ENCODE results near the gene MASP1.

DNA sequence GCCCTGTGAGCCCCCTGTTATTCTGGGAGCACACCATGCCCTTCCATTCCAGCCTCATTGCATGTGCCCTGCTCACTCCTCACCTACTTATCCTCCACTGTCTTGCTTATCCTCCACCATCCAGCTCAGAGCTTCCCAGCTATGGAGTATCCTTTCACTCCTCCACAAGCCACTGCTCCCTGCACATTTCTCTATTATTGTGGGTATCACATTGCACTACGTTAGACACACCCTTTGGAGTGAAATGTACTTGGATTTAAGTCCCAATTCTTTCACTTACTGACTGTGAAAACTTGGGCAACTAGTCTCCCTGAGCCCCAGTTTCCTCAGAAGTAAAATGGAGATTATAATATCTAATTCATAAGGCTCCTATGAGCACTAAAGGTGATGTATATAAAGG, 4.3 kb downstream of the MASP1 start:
- TF ChIP-seq, protein P1, sequence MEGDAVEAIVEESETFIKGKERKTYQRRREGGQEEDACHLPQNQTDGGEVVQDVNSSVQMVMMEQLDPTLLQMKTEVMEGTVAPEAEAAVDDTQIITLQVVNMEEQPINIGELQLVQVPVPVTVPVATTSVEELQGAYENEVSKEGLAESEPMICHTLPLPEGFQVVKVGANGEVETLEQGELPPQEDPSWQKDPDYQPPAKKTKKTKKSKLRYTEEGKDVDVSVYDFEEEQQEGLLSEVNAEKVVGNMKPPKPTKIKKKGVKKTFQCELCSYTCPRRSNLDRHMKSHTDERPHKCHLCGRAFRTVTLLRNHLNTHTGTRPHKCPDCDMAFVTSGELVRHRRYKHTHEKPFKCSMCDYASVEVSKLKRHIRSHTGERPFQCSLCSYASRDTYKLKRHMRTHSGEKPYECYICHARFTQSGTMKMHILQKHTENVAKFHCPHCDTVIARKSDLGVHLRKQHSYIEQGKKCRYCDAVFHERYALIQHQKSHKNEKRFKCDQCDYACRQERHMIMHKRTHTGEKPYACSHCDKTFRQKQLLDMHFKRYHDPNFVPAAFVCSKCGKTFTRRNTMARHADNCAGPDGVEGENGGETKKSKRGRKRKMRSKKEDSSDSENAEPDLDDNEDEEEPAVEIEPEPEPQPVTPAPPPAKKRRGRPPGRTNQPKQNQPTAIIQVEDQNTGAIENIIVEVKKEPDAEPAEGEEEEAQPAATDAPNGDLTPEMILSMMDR (conservative IDR thresholded peaks at IDR 0.05 in 1 of 2, IDR thresholded peaks at IDR 0.05 in 1 of 2; ENCODE audit: low read depth in 1 of 2, low read length in 2 of 2) = no peak
- TF ChIP-seq EZH2 (IDR thresholded peaks at IDR 0.05; ENCODE audit: low read length, missing control alignments) = no peak

Measured in fibroblast of lung (primary cell).